Stimulated activated CD8-positive, alpha-beta memory T cell treated with anti-CD3 and anti-CD28 coated beads, Interleukin-2, amount 100 ng/mL, for 1 hour (primary cell): Measurements from ENCODE around the gene TNS4.

Experiments used
- DNase-seq, 2 donors: peaks; one replicate each; pipeline ENCODE4 v3.0.0-alpha.2; 2020; ENCODE audit warnings: low read depth in 2 of 2

TNS4 gene

GRCh38 chr17:40536295-40537171 lies 35.1 kb upstream of the TNS4 start:
- DNase-seq, result no peak

DNA sequence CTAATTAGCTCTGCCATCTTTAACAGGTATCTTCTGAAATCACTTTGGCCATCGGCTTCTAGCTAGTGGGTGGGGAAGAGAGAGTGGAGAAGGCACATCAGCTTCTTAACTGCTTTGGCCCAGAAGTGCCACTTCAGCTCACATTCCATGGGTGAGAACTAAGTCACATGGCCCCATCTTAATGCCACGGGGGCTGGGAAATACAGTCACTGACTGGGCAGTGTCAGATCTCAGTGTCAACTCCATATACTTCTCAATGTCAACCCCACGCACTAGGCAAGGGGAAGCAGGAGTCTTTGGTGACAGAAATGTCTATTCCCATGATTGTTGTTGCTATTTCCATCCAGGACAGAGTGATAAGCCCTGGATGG lies 34.5 kb upstream of the TNS4 start:
- no peak for DNase-seq

- no peak for DNase-seq
These were observed 34.0 kb upstream of the TNS4 start for GRCh38 chr17:40535438-40535837.

GRCh38 chr17:40534371-40535189 lies 33.2 kb upstream of the TNS4 start:
- DNase-seq, result no peak

DNA sequence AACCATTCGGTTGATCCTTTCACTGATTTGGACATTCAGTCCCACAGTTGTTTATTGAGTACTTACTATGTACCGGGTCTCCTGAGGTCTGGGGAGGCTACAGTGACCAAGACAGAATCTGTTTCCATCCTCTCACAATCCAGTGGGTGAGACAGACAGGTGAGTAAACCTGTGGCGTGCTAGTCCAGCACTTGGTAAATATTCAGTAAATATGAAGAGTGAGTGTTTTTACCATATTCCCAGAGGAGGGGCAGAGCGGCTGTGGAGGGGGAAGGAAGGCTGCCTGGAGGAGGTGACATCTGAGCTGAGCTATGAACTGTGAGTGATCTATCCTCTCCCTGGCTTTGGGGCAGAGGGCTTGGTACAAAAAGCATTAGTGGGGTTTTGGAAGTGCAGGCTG lies 32.5 kb upstream of the TNS4 start:
- no peak for DNase-seq

DNA sequence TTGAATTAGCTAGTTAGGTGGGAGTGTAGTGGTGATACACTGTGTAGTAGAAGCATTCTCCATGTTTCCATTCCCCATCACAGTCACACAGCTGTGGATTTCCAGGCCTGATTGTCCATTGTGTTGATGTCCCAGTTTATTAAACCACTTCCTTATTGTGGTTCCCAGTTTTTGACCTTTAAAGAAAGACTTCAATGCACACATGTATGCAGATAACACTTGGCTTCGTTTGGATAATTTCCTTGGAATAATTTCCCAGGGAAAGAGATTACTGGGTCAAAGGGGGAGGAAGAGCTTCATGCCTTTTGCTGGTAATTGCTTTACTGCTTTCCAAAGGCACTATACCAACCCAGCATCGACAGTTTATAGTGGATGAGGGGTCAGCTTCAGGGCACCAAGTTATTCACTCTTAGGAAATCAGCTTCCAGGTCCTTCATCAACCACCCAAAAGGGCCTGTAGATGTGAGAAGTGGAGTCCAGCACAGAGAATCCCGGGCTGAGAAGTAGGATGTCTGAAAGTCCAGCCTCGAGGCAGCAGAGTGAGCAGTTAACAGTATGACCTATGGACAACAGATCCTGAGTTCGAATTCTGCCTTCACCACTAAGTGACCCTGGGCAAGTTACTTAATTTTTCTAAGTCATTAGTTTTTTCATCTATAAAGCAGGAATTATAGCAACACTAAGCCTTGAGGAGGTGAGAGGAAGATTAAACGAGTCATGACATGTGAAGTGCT lies 31.3 kb upstream of the TNS4 start:
- no peak for DNase-seq

- DNase-seq, result peak in 1 of 2 donors; percentile 37
These were observed 29.9 kb upstream of the TNS4 start for GRCh38 chr17:40531051-40531991.

DNA sequence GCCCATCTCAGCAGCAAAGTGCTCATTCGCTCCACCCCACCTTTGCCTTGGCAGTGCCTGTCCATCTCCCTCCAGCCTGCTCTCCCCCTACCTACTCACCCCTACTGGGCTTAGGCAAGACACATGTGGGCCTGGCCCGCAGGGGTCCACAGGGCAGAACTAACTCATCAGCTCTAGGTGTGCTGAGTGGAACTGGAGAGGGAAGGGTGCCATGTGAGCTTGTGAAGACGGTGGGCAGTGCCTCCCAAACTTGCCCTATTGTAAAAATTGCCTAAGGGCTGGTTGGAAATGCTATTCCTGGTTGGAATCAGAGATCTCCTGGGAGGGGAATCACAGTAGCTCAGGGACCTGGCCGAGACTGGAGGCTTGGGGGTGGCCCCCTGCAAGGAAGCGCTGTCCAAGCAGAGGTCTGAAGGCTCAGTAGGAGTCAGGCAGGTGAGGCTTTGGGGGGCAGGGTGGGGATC lies 29.1 kb upstream of the TNS4 start:
- no peak for DNase-seq

DNA sequence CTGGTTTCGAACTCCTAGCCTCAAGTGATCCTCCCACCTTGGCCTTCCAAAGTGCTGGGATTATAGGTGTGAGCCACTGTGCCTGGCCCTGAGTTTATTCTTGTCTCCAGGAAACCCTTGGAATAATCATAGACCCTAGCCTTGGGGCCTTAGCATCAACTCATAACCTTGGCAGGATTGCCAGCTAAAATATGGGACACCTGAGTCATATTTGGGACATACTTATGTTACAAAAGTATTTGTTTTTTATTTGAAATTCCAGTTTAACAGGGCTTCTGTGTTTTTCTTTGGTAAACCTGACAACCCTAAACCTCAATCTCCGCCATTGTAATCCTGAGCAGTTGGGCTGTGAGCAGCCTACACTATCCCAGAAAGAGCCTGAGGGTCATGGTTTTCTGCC lies 28.6 kb upstream of the TNS4 start:
- DNase-seq, result no peak

DNA sequence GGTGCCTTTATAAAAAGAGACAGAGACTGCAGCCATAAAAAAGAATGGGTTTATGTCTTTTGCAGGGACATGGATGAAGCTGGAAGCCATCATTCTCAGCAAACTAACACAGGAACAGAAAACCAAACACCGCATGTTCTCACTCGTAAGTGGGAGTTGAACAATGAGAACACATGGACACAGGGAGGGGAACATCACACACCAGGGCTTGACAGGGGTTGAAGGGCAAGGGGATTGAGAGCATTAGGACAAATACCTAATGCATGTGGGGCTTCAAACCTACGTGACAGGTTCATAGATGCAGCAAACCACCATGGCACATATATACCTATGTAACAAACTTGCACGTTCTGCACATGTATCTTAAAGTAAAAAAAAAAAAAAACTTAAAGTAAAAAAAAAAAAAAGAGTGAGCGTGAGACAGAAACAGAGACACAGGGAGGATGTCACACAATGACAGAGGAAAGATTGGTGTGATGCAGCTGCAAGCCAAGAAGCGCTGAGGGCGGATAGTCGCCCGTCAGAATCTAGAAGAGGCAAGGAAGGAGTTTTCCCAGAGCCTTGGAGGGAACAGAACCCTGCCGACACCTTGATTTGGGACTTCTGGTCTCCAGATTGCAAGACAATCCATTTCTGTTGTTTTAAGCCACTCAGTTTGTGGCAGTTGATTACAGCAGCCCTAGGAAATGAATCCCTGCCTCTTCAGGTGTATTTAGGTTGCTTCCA lies 27.4 kb upstream of the TNS4 start:
- DNase-seq, result no peak

DNA sequence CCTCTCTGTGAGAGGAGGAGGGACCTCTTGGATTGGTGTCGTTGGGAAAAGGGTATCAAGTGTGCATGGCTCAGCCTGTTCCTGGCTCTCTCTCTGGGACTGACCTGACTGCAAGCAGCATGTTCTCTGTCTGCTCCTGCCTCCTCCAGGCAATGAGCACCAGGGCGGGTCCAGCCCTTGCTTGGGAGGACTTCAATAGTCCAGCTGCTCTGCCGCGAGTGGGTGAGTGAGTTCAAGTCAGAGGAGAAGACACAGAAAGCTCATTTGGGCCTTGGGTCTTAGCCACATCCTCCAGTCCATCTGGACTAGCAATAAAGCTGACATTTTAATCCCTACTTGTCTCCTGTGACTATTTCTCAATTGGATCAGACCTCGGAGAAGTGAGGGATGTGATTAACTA lies 25.2 kb upstream of the TNS4 start:
- no peak for DNase-seq

GRCh38 chr17:40525294-40525693 lies 23.9 kb upstream of the TNS4 start:
- no peak for DNase-seq

DNA sequence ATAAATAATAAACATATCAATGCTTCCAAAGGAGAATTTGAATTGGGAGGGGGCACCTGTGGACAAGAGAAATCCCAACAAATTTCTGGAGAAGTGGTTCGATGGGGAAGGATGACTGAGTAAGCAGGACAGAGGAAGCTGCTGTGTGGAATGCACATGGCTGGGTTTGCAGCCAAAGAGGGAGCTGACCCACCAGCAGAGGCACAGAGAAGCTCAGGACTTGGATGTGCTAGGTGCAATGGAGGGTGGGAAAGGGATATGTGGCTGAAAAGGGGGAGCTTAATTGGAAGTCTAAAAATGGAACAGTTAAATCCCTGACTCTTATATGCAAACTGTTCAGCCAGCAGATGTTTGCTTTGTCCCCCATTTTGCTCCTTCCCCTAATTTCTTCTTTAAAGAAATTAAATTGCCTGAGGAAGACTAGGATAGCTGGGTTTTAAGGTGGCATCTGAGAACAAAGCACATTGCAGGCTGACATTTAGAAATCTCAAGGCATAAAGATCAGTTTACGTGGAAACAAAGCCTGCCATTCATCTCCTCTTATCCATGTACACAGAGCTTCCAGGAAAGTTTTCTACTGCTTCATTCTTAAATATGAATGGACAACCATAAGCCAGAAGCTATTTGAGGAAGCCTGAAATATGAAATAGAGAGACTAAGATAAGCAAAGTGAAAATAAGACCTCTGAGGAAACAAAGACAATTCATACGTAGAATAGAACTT lies 23.0 kb upstream of the TNS4 start:
- DNase-seq, result no peak

GRCh38 chr17:40522961-40523310 lies 21.5 kb upstream of the TNS4 start:
- DNase-seq, result no peak

- no peak for DNase-seq
These were observed 21.0 kb upstream of the TNS4 start for GRCh38 chr17:40522250-40522960.

DNA sequence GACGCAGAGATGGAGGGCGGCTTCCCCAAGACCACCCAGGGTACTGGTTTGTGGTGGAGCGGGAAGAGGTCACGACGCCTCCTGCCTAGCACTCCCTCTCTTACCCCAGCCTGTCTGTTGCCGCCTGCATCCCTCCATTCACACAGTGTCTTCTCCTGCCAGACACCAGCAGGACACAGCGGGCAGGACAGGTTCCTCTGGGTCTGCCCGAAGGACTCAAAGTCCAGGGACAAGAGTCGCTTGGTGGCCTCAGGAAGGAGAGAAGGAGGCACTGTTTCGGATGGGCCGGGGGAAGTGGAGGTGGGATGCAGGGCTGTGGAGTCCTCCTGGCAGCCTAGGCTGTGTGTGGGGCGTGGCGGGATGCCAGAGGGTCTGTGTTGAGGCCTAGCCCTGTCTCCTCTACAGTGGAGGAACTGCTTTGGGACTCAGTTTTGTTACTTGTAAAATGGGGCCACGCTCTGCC lies 19.6 kb upstream of the TNS4 start:
- DNase-seq, result no peak

GRCh38 chr17:40519089-40519775 lies 17.8 kb upstream of the TNS4 start:
- no peak for DNase-seq

GRCh38 chr17:40518401-40519088 lies 17.1 kb upstream of the TNS4 start:
- no peak for DNase-seq
